GM13976 (cell line): Measurements from ENCODE around the gene SIRT3.

Experiments used
- DNase-seq: peaks from one replicate; pipeline ENCODE4 v3.0.0; 2012; ENCODE audit warnings: low spot score
- CTCF ChIP-seq: IDR thresholded peaks from 2 replicates; pipeline ENCODE4 v1.5.1; 2012; ENCODE audit warnings: borderline replicate concordance, mild to moderate bottlenecking; ENCODE audit not compliant: insufficient read depth; ENCODE audit errors: extremely low read depth, missing control alignments, control extremely low read depth
- in situ Hi-C: fragments of 300-500 bp; cut with MboI; formaldehyde crosslinking; loops from one replicate; pipeline ENCODE4 v1.12.0; 2022; ENCODE audit warnings: low sequenced_read_pairs, mixed read lengths, inconsistent platforms; ENCODE audit not compliant: unreplicated experiment

Gene SIRT3

GRCh38 chr11:282630-283360 lies 46.7 kb upstream of the SIRT3 start:
- no peak for TF ChIP-seq CTCF
- in situ Hi-C loops, result no loop called here

GRCh38 chr11:282171-282570 lies 46.0 kb upstream of the SIRT3 start:
- TF ChIP-seq CTCF, result no peak
- peak; percentile 22 for DNase-seq
- in situ Hi-C loops, result no loop called here

More at GRCh38 chr11:282630-283360, 46.7 kb upstream of the SIRT3 start:
- peak; percentile 18 for DNase-seq

GRCh38 chr11:281486-282161 lies 45.5 kb upstream of the SIRT3 start:
- DNase-seq, result no peak
- in situ Hi-C loops, result no loop called here
- TF ChIP-seq CTCF, result no peak

GRCh38 chr11:280706-281485 lies 44.8 kb upstream of the SIRT3 start:
- DNase-seq, result peak; percentile 39
- in situ Hi-C loops, result no loop called here
- TF ChIP-seq CTCF, result no peak

- peak; percentile 63 for DNase-seq
- TF ChIP-seq CTCF, result no peak
- in situ Hi-C loops, result no loop called here
These were observed 44.0 kb upstream of the SIRT3 start for GRCh38 chr11:279966-280705.
